ENCODE data around the gene TMCO6.

DNA sequence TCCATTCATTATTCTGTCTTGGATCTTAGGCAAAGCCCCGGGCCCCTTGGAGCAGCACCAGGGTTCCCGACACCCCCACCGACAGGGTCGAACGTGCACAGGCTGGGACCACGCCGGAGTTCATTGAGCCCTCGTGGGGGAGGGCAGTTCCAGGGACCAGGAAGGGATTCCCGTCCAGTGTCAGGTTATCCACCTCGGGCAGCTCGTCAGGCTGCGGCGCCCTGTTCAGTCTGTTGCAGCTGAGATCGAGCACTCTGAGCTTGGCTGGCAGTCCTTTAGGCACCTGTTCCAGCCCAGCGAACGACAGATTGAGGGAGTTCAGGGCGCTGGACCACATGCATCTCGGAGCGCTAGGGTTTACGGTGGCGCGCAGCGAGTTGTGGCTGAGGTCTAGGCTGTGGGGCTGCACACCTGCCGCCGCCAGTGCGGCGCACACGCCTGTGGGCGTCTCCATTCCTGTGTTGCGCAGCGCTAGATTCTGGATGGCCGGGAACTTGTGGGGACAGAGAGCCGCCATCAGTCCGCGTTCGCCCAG lies 7.4 kb upstream of the TMCO6 start:
- TF ChIP-seq POLR2A (IDR thresholded peaks at IDR 0.05; ENCODE audit: low read length) (no peak), GATA1 (IDR thresholded peaks at IDR 0.05; ENCODE audit: low read depth, low read length) (no peak)

Data from erythroblast (primary cell).